GM21367 (cell line): ENCODE results near the gene NAT10.

Experiments used
- ATAC-seq: cut with Tn5 transposase; IDR thresholded peaks from one replicate; pipeline ENCODE4 v1.9.1; 2021; ENCODE audit not compliant: unreplicated experiment

NAT10 gene

DNA sequence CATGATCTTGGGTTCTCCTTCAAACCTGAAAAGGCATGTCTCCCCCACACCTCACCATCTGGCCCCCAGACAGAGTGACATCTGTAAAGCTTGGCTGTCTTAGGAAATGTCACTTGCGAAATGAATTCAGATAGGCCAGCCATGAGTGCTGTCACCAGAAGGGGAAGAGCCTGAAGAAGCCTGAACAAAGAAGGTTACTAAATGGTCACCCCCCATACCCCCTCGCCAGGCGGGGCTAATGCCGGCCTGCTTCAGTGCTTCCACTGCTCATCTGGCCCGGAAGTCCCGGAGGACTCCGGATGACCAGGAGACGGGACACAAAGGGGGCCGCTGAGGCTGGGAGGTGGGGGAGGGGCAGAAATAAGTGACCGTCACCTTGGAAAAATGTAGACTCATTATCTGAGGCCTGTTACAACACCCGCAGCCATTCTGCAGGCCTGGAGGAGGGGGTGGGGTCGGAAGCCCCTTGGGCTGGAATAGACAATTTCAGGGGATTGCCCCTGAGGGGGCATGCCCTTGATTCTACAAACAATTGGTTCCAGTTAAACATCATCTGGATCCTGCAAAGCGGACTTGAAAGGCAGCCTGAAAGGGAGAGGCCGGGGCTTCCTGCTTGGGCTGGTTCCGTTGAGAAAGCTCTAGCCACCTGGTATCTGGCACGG, 43.2 kb downstream of the NAT10 start:
- no peak for ATAC-seq

DNA sequence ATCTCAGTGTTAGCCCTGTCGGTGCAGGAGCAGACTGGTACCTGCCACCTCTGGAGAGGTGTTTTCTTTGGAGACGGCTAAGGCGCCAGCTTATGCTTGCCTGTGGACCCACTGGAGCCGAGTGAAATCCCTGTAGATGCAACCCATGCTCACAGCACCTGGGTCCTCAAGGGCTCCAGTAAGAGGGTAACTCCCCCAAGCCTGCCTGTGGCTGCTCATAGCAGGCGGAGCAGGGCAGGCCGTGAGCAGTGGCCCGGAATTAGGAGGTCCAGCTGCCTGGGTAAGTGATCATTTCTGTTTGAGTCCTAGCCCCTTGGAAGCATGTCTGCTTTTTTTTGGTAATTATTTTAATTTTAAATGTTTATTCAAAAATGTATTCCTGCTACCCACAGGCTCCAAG, 43.8 kb downstream of the NAT10 start:
- ATAC-seq = no peak

DNA sequence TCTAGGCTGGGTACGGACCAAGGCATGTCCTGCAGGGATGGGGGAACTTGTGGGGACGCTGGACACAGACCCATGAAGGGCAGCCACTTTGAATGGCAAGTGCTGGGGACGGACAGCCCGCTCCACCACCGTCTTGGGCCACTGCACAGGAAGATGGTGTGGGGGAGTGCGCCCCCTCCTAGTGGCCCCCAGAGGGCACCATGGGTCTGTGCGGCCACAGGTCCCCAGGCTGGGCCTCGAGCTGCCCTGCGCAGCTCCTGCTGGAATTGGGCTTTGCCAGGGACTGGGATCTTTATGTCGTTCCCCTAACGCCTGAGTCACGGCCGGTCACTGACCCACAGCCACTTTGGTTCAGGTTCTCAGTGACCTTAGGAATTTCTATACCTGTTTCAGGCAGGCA, 44.4 kb downstream of the NAT10 start:
- ATAC-seq = no peak

DNA sequence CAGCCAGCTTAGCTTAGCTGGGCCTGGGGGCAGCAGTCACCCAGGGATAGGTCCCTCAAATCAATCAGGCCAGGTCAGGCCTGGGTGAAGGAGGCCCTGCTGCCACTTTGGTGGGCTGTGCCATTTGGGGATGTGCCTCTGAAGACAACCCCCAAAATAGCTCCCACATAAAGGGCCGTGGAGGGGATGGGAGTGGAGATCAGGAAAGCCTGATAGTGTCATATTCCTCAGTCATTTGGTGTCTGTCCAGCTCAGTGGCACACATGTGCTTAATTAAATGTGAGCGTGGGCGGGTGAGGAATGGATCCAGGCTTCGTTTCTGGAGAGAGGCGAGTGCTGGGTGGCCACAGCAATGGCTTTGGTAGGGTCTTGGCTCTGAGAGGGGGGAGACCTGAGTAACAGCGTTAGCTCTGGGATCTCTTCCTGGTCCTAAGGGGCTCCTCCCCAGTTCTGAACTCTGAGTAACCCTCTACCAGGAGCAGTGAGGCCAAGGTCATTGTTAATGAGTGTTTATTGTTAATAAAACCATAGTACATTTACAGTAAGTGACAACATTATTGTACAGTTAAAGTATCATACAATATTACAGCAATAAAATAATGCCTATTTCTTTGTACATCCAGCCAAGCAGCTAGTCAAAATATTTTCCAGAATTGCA, 45.2 kb downstream of the NAT10 start:
- no peak for ATAC-seq

DNA sequence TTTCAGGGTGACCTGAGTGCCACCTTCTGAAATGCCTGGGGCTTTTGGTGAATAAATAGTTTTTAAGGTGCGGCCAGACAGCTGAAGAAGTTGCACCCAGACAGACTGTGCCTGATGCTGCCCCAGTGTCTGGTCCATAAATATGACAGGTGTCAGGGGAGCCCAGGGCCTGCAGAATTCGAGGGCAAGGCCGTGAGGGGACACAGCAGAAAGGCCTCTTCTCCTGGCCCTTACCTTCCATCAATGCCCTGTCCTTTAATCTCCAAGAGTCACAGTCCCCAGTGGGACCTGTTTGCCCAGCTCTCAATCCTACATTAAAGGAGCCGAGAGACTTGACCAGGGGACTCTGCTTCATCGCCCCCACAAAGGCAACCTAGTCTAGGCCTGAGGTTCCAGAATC, 45.7 kb downstream of the NAT10 start:
- no peak for ATAC-seq

DNA sequence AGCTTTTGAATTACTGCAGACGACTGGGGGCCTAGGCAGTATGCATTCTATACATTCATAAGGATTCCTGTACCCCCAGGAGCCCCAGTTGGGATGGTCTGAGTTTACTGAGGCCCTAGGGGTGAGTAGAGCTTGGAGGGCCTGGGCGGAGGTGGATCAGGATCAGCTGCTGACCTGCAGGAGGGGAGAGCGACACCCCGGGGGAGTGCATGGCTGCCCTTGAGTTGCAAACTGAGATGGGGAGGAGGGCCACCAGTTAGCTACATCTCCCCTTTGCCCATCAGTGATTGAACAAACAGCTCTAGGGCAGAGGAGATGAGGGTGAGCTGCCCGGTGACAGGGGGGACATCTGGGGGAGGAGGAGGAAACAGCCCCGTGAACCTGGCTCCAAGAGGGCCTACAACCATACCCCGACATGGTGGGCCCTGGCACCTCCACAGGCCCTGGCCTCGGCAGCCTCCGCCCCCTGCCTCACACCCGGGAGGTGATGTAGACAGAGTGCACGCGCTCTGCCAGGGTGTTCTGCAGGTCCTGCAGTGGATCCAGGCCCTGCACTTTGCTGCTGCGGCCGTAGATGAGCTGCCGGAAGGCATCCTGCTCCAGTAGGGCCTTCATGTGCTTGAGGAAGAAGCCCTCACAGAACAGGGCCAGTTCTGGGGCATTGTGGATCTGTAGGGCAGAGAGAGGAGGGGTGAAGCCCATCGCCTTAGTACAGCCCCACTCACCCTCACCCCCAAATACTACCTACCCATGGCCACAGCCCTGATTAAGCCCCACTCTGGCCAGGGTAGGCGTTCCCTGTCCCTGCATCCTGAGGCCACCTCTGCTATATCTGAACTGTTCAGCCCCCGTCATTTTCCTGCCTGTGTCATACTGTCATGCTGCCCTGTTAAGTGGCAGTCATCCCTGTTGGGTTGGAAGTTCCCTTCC, 46.8 kb downstream of the NAT10 start:
- no peak for ATAC-seq

DNA sequence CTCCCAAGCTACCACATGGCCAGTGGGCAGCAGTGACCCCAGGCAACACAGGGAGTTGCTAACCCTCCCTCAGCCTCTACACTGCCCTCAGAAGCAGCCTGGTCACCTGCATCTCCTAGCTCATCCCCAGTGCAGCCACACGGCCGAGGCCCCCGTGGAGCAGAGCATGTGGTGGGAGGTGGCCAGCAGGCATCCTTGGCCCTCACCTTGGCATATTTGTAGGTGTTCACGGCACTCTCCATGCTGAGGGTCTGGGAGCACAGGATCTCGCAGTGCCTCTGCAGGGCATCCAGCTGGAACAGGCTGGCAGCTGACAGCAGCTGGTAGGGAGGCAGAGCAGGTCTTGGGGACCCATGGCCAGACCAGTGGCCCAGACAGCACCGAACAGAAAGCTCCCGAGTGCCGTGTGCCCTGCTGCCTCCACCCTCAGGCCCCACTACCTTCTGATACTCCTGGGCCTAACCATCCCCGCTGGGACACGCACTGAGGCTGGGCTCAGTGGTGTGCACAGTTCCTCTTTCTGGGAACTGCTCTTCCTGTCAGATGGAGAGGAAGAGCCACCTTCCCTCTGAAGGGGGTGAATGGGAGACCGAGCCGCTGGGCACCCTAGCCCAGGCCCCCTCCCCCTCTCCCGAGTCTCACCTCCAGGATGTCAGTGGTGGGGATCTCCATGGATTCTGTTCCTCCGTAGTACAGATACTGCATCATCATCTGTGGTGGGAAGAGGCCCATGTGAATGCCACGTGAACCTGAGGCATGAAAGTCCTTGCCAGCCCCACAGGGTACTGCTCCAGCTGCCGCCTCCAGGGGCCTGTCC, 48.8 kb downstream of the NAT10 start:
- peak; percentile 62 for ATAC-seq

DNA sequence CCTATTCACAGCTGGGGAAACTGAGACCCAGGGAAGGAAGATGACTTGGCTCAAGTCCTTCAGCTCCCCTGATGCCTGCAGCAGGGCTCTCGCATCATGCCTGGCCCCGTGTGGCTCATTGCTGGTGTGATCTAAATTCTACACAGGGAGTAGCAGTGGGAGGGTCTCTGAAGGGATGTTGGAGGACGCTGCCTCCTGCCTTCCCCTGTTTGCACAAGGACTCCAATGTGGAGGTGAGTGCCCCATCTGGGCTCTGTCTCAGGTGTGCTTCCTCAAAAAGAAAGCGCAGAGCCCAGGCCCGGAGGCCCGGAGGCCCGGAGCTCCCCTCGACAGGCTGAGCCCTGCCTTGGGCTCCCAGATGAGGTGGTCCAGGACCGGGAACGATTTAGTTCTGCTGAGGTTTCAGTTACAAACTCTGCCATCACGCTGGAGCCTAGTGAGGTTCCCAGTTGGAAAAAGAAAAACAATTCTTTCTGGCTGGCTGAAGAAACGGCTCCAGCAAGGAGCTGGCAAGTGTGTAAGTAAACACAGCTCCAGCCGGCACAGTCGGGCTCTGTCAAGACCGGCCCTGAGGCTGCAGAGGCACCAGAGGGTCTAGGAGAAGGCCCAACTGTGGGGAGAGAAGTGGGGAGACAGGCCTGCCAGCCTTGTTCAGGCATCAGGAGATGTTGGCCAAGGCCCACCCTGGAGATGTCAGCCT, 49.8 kb downstream of the NAT10 start:
- ATAC-seq = no peak

DNA sequence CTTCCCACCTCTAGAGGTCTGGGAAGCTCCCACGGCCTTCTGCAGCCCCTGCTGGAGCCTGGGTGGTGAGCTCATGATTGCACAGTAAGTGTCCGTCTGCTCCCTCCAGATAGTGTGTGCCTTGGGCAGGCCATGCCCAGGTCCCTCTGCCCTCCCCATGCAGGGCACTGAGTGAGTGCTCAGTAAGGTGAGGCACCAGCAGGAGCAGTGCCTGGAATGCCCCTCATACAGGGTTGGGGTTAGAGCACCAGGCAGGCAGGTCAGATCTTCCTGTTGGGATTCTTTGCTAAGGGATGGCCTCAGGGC, 50.3 kb downstream of the NAT10 start:
- no peak for ATAC-seq

DNA sequence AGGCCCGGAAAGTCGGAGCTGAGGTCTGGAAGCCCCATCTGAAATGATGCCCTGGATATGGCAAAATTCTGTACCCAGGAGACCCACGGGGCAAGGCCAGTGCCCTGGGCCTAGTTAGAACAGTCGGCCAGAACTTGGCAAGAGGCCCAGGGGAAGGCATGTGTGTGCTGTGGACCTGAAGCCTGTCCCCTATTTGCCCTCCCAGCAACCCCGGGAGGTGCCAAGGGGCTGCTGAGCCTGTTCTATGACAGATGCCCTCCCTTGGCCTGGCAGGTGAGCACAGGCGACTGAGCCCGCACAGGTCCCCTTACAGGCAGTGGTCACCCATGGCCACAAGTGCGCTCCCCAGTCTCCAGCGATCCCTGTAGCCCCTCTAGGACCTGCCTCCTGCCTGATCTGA, 51.7 kb downstream of the NAT10 start:
- no peak for ATAC-seq

DNA sequence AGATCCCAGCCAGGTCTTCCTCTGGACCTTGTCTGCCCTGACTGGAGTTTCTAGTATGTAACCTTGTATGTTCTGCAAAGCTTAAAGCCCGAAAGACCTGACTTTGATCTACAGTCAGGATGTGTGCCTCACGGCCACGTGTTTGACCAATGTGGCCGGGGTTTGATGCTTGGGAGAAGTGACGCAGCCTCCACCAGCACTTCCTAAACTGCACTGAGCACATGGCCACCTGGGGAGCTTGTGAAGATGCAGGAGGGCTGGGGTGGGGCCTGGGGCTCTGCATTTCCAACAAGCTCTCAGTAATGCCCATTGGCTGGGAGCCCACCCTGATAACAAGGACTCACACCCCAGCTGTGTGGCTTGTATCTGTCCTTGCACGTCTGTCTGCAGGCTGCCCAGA, 53.2 kb downstream of the NAT10 start:
- ATAC-seq = no peak

DNA sequence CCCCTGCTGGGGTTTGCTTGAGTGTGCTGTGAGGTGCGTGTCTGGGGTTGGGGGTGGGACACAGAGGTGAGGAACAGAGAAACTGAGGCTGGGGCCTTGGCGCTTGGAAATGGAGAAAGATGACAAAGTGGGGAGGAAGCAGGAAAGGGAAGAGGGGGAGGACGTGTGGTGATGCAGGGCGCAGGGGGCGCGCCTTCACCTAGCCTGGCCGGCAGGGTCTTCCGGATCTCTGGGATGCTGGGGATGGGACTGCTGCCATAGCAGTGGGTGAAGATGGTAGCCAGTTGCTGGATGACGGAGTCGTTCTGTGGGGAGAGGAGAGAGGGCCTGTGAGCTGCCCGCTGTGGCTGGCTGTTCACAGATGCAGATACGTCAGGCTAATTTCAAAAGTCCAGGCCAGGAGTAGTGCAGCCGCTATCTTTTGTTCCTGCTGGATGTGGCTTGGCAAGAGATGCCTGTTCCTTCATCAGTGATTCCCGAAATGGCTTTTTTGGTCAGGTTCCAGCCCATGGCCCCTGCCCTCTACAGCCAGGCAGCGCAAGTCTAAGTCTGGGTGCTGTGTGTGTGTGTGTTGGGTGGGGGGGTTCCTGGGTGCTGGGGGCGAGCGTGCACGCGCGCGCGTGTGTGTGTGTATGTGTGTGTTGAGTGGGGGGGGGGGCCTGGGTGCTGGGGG, 54.8 kb downstream of the NAT10 start:
- ATAC-seq = no peak

DNA sequence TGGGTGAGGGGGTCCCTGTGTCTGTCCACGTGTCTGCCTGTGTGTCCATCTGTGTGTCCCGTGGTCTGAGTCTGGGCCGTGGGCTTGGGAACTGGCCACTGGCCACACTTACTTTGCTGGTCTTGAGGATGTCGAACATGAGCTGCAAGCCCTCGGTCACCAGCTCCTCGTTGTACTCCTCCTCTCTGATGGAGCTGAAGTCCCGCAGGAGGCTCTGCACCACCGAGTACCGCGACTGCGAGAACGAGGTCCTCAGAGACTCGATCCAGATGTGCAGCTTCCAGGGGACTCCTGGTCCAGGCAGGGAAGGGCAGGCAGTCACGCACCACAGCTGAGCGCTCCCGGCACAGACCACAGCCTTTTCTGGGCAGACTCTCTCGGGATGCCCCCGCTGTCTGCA, 55.4 kb downstream of the NAT10 start:
- no peak for ATAC-seq

DNA sequence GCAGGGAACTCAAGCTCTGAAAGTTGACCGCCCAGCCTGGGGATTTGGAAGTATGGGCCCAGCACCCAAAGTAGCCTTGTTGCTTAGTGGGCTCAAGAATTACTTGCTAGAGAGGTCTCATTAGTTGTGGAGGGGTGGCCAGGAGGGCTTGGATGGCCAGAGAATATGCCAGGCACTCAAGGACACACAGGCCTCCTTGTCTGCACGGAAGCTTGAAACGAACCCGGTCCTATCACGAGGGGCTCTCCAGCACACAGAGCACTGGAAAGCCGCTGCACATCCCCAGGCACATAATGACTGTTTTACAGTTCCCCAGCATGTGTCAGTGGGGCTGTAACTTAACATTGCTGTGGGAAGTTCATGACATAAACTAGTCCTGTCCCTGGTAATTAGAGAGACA, 55.9 kb downstream of the NAT10 start:
- ATAC-seq = no peak

DNA sequence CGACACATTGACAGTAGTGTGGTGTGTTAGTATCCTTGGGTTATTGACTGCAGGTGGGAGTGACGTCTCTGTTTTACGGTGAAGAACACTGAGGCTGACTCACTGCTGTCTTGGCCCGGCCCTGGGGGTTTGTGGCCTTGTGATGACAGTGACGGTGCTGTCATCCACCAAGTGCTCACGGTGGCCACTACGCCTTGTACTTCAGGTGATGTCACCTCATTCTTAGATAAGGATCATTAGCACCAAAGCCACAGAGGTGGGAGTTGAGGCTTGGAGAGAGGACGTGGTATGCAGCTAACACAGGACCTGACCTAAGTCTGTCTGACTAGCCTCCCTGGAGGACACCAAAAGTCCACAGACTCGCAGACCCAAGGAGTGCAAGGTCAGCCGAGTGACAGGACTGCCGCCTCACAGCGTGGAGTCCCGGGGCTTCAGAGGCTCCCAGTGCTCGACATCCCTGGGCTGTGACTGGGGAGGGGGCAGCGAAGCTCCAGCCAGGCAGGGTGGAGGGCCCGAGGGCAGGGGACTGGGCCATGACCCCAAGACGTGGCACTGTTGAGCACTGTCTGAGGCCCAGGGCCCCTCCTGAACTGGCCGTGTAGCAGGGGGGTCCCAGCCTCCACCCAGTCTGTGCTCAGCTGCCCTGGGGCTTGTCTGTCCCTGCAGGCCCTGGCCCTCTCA, 56.5 kb downstream of the NAT10 start:
- no peak for ATAC-seq

DNA sequence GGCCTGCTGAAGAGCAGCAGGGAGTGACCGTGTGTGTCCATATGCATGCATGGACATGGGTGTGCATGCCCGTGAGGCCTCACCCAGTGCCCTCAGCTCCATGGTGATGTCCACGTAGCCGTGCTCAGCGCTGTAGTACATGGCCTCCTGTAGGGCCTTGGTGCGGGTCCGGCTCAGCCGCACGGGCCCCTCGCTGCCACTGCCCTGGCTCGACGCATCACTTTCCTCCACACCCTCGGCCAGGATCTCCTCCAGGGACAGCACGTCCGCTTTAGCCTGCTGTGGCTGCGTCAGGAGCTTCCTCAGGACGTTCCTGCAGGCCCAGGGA, 57.0 kb downstream of the NAT10 start:
- ATAC-seq = no peak

DNA sequence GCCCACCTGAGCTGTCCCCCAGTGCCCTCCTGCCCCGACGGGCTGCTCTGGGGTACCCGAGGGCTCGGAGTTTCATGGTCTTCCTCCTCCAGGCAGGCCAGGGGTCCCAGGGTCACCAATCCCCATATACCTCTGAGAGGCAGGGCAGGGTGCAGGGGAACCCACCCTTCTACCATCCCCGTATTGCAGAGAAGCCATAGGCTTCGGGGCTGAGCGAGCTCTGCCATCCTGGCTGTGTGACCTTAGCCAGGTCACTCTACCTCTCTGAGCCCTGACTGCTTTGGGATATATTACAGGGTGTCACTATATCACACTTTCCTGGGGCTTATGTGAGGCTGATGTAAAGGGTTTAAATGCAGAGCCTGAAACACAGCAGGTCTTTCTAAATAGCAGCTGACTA, 57.4 kb downstream of the NAT10 start:
- ATAC-seq = no peak

DNA sequence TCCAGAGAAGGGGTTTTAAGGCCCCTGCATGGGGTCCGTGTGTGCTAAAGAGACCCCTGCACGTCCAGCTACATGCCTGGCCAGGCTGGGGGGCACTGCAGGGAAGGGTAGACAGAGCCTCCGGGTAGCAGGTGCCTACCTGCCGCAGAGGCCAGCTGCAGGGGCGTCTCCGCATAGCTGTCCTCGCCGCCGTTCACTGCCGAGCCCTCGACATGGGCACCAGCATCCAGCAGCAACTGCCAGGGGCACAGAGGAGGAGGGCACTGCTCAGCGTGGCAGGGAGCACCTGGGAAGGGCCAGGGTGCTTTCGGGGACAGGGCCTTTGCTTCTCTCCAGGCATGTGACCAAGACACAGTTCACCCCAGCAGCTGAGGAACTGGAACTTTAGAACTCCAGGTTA, 59.7 kb downstream of the NAT10 start:
- ATAC-seq = no peak

DNA sequence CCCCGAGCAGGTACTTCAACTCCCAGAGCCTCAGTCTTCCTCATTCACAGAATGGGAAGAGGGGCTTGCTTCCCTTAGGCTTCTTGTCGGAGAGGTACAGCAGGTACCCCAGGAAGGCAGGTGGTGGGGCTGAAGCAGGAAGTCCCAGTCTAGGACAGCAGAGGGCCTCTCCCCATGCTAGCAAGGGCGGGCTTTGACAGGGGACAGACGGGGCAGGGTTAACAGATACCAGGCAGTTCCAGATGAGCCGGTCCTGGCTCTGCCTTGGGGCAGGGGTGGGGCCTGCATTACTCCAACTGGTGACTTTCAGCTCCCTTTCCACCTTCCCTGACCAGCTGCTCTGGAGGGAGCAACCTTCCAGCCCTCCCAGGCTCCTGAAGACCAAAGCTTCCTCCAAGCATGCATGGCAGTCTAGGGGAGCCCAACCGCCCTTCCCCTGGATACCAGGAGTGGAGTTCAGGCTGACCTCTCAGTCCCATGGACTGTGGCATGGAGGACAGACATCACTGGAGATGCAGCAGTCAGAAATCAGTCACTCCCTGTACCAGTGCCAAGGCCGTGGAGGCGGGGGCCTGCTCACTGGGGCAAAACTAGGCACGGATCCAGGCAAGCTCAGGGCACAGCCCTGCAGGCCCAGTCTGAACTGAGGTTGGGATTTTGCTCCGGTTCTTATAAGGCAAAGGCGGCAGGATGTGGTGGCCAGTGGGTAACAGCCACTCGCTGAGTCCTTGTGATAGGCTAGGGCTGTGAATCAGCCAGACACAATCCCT, 60.5 kb downstream of the NAT10 start:
- no peak for ATAC-seq
